ENCODE results near the gene KCNJ1.

- TF ChIP-seq CTCF (conservative IDR thresholded peaks at IDR 0.05) (no peak), EZH2 (IDR thresholded peaks at IDR 0.05; ENCODE audit: low read depth) (no peak)
Measured at GRCh38 chr11:128837627-128838026, 29.5 kb downstream of the KCNJ1 start.

All from PC-9 (cell line).